HG03196 (cell line): Measurements from ENCODE around the gene TMEM215.

Experiments
- ATAC-seq: cut with Tn5 transposase; IDR thresholded peaks from one replicate; pipeline ENCODE4 v1.9.1; 2021; ENCODE audit not compliant: unreplicated experiment

The TMEM215 gene

DNA sequence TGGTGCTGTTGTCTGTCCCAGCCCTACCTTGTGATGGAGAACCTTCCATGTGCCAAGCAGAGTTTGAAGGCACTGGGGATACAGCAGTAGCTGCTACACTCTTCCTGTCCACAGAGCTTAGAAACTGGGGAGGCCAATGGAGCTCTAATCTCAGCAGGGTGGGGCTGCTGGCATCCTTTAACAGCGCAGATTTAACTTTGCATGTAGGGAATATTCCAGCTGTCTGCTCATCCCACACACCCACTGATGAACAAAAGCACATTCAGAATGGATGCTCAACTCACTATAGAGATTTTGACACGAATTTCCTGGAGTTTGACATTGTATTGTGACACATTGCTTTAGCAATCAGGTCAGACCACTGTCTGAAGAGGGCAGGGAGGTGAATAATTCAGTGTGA is 49.0 kb downstream of the TMEM215 start:
- ATAC-seq: no peak
